Endothelial cell (in vitro differentiated cells): ENCODE results near the gene ANKHD1. TPM values are rescaled to one million over a fixed set of nuclear protein-coding genes. Genes with fewer than 3 reads are reported as not detected.

Experiments used
- DNase-seq: peaks from one replicate; pipeline ENCODE4 v3.0.0; 2021; ENCODE audit warnings: low spot score
- H3K27ac Mint-ChIP-seq: one replicate; pipeline ENCODE4 v1.8.0; 2021; ENCODE audit warnings: mixed read lengths, inconsistent platforms; ENCODE audit not compliant: unreplicated experiment
- H3K27me3 Mint-ChIP-seq: one replicate; pipeline ENCODE4 v1.8.0; 2021; ENCODE audit warnings: mild to moderate bottlenecking, moderate library complexity, mixed read lengths, inconsistent platforms; ENCODE audit not compliant: unreplicated experiment
- H3K36me3 Mint-ChIP-seq: one replicate; pipeline ENCODE4 v1.8.0; 2021; ENCODE audit warnings: mild to moderate bottlenecking, low read depth, mixed read lengths, inconsistent platforms; ENCODE audit not compliant: unreplicated experiment
- H3K4me1 Mint-ChIP-seq: one replicate; pipeline ENCODE4 v1.8.0; 2021; ENCODE audit warnings: mild to moderate bottlenecking, mixed read lengths, inconsistent platforms; ENCODE audit not compliant: unreplicated experiment
- H3K4me3 Mint-ChIP-seq: one replicate; pipeline ENCODE4 v1.8.0; 2021; ENCODE audit warnings: mild to moderate bottlenecking, mixed read lengths, inconsistent platforms; ENCODE audit not compliant: unreplicated experiment
- H3K9me3 Mint-ChIP-seq: one replicate; pipeline ENCODE4 v1.8.0; 2021; ENCODE audit warnings: mixed read lengths, inconsistent platforms; ENCODE audit not compliant: unreplicated experiment
- total RNA-seq: library from RNA; stranded (reverse); fragmentation: NEBNext Ultra II Directional; extraction: Animal tissue kit (Norgen Biotek cat#: 25700); gene quantifications from one replicate; pipeline ENCODE4 v1.2.1, GENCODE V29; 2021; ENCODE audit not compliant: unreplicated experiment
- TF ChIP-seq, protein P1 (sequence below): fragments of 200-600 bp; sonication (generic); IDR thresholded peaks from one replicate; pipeline ENCODE4 v1.5.0; 2021; ENCODE audit warnings: antibody characterized with exemption; ENCODE audit not compliant: unreplicated experiment

The ANKHD1 gene
- total RNA-seq, 1 donor from 2014 or later, result 138 TPM

DNA sequence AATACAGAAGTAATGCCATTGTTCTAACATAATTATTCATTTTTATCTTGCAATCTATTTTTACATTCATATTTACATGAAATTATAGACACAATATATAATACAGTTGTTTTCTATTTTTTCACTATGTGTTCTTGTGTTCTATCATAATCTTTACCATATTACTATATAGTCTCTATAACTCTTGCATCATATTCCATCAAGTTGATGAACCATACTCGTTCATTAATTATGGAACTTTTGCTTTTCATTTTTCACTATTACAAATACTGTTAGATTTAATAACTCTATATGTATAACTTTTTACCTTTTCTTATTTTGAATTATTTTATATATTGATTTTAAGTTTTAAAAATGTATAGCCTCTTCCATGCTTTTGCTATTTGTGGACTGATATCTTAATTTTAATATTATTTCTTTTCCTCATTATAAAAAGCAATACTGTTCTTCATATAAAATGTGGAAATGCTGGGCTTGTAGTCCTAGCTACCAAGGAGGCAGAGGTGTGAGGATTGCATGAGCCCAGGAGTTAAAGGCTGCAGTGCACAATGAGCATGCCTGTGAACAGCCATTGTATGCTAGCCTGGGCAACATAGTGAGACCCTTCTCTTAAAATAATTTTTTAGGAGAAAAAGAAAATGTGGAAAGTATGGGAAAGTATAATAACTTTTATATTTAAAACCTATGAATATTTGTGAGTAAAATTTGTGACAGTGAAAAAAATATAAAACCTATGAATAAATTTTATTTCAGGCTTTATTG lies 65.5 kb downstream of the ANKHD1 start:
- H3K27ac Mint-ChIP-seq, result peak overlapping the region; percentile 36
- H3K27me3 Mint-ChIP-seq, result no peaks in the 10 kb centered on the region
- H3K36me3 Mint-ChIP-seq, result peaks cover 5% of the 10 kb centered on the region
- TF ChIP-seq, protein P1, sequence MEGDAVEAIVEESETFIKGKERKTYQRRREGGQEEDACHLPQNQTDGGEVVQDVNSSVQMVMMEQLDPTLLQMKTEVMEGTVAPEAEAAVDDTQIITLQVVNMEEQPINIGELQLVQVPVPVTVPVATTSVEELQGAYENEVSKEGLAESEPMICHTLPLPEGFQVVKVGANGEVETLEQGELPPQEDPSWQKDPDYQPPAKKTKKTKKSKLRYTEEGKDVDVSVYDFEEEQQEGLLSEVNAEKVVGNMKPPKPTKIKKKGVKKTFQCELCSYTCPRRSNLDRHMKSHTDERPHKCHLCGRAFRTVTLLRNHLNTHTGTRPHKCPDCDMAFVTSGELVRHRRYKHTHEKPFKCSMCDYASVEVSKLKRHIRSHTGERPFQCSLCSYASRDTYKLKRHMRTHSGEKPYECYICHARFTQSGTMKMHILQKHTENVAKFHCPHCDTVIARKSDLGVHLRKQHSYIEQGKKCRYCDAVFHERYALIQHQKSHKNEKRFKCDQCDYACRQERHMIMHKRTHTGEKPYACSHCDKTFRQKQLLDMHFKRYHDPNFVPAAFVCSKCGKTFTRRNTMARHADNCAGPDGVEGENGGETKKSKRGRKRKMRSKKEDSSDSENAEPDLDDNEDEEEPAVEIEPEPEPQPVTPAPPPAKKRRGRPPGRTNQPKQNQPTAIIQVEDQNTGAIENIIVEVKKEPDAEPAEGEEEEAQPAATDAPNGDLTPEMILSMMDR, result no peak
- no peak for DNase-seq
- no peaks in the 10 kb centered on the region for H3K9me3 Mint-ChIP-seq
- H3K4me1 Mint-ChIP-seq, result no peaks in the 10 kb centered on the region
- H3K4me3 Mint-ChIP-seq, result no peak overlapping the region

DNA sequence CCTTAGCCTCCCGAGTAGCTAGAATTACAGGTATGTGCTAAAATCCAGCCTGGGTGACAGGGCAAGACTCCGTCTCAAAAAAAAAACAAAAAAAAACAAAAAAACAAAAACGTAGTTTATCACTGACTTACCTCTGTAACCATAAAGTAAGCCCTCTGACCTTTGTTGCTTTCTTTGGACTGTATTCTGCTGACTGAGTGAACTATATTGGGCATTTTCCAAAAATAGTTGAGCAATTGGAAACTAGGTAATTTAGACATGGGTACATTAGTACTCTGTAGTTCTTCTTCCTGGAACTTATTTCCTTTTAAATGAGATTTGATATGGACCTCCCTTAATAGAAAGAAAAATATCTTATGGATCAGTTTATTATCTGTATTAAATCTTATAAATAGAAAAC lies 66.6 kb downstream of the ANKHD1 start:
- H3K9me3 Mint-ChIP-seq, result no peaks in the 10 kb centered on the region
- TF ChIP-seq, protein P1, result no peak
- H3K4me3 Mint-ChIP-seq, result no peak overlapping the region
- no peak for DNase-seq
- H3K27me3 Mint-ChIP-seq, result no peaks in the 10 kb centered on the region
- H3K36me3 Mint-ChIP-seq, result peaks cover 5% of the 10 kb centered on the region
- no peaks in the 10 kb centered on the region for H3K4me1 Mint-ChIP-seq
- no peak overlapping the region for H3K27ac Mint-ChIP-seq

DNA sequence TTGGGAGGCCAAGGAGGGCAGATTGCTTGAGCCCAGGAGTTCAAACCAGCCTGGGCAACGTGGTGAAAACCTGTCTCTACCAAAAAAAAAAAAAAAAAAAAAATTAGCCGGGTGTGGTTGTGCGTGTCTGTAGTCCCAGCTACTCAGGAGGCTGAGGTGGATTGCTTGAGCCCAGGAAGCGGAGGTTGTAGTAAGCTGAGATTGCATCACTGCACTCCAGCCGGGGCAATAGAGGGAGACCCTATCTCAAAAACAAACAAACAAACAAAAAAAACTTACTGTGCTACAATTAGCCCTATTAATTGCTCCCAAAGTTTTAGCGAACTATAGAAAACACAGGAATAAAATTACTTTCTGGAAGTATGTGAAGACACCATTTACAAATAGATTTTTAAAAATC lies 67.6 kb downstream of the ANKHD1 start:
- DNase-seq, result no peak
- Mint-ChIP-seq H3K9me3 (no peaks in the 10 kb centered on the region), H3K4me1 (no peaks in the 10 kb centered on the region), H3K27me3 (no peaks in the 10 kb centered on the region), H3K36me3 (peaks cover 5% of the 10 kb centered on the region), H3K4me3 (no peak overlapping the region), H3K27ac (peak overlapping the region; percentile 32)
- TF ChIP-seq, protein P1, result no peak

DNA sequence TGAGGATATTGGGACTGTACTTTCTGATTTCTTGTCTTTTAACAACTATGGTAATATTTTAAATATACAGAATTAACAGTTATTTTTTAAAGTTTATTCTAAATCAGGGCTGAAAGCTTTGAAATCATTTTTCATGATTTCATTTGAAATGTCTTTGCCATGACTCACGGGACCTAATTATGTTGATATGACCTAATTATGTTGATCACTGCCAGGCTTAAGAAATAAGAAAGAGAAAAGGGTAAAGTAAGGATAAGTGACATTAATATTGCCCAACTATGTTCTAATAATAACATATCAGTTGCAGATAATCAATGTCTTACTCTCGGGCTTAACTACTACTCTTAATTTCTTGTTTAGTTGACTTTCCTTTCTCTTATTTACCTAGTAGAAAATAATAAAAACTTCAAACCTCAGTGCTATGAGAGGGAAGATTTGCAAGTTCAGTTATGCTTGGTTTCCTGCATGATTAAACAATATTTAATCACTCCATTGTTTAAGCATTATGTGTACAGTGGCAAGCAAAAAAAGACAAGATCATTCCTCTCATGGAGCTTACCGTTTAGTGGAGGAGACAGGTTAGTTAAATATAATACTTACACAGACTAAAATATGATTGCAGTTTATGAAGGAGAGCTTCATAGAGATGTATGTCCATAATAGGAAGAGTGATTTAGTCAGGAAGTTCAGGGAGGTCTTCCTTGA lies 78.8 kb downstream of the ANKHD1 start:
- TF ChIP-seq, protein P1, result no peak
- Mint-ChIP-seq H3K27me3 (no peaks in the 10 kb centered on the region), H3K4me3 (no peak overlapping the region), H3K9me3 (no peaks in the 10 kb centered on the region), H3K36me3 (peaks cover 5% of the 10 kb centered on the region), H3K27ac (peak overlapping the region; percentile 10), H3K4me1 (peaks cover 20% of the 10 kb centered on the region)
- DNase-seq, result no peak

DNA sequence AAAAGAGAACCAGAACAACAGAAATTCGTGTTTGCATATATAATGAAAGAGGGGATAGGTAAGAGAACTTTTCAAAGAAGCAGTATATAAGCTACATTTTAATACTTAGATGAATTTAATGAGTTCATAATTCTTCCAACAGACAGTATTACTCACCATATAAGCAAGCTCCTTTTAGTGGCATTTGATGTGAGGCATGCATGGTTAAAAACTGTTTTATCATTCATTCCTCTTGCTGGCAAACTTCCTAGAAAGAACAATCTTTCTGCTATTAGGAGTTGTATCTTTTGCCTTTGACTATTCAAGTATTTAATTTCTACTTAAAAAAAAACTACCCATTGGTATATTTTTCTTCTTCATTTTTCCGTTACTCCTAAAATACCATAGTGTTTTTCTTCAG lies 80.1 kb downstream of the ANKHD1 start:
- Mint-ChIP-seq H3K36me3 (peaks cover 5% of the 10 kb centered on the region), H3K27me3 (no peaks in the 10 kb centered on the region), H3K4me1 (peaks cover 11% of the 10 kb centered on the region), H3K27ac (no peak overlapping the region), H3K4me3 (no peak overlapping the region), H3K9me3 (no peaks in the 10 kb centered on the region)
- DNase-seq, result no peak
- TF ChIP-seq, protein P1, result no peak
